HFF-Myc (cell line): ENCODE results near the gene COPB2.

Experiments
- DNase-seq: peaks from one replicate; pipeline ENCODE4 v3.0.0-alpha.2; 2011; ENCODE audit warnings: low read depth; ENCODE audit errors: extremely low read depth
- H3K4me3 ChIP-seq: replicated peaks from 2 replicates; pipeline ENCODE4 v1.5.1; 2011; ENCODE audit warnings: low read depth, mild to moderate bottlenecking, control low read depth, low read length
- CTCF ChIP-seq: IDR thresholded peaks from 2 replicates; pipeline ENCODE4 v1.5.1; 2012; ENCODE audit warnings: mild to moderate bottlenecking, low read depth, low read length, control low read depth; ENCODE audit errors: missing control alignments

Gene COPB2

GRCh38 chr3:139318826-139319225, 70.6 kb downstream of the COPB2 start:
- DNase-seq = no peak
- no peak for TF ChIP-seq CTCF
- H3K4me3 ChIP-seq = no peak overlapping the region

DNA sequence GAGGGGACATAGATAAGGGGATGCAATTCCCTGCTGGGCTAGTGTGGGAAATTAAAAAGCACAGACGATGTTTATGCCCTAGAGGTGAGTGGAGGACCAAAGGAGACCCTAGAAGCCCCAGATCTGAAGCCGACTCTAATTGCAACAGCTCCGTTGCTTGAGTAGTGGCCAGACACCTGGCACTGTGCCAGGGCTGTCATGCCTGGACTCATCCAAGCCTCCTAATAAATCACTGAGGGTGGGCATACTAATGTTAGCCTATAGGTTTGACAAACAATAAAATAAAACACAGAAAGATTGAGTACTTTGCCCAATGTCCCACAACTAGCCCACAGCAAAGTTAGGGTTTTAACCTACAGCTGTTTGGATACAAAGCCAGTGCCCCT, 71.0 kb downstream of the COPB2 start:
- no peak for DNase-seq
- no peak overlapping the region for H3K4me3 ChIP-seq
- TF ChIP-seq CTCF = no peak

- no peak for TF ChIP-seq CTCF
Measured at GRCh38 chr3:139317660-139318430, 71.6 kb downstream of the COPB2 start.

DNA sequence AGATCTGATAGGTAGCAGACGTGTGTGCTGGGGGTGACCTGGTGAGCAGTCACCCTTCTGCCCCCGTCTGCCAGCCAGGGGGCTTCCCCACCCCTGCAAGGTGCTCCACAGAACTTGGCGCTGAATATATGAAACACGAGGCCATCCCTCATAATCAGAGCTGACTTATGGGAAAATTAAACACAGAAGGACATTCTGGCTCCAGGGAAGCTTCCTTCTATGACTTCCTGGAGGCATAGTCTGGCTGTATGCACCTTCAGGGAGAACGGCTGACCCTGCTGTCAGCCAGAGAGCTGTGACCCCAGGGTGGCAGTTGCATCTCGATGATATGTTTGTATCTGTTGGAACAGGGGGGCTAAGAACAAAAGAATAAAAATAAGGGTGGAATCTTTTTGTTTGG, 72.2 kb downstream of the COPB2 start:
- TF ChIP-seq CTCF = no peak
- no peak for DNase-seq
- no peak overlapping the region for H3K4me3 ChIP-seq

More at GRCh38 chr3:139317660-139318430, 71.6 kb downstream of the COPB2 start:
- no peak for DNase-seq
- H3K4me3 ChIP-seq = no peak overlapping the region

DNA sequence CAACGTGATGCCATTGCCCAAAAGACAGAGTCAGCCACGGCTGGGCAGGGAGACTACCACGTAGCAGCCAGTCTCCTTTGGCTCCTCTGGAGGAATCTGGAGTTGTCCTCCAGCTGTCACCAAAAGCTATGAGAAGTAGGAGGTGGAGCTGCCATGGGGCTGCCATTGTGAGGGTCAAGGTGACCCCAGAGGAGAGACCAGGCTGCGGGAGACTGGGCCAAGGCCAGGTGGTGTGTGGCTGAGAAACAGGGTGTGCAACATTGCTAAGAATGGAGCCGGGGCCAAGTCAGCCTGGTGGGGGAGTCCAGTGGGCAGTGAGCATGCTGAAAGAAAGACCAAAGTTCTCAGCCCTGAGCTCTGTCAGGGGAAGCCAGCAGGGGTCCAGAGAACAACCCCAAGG, 75.5 kb downstream of the COPB2 start:
- no peak for TF ChIP-seq CTCF
- H3K4me3 ChIP-seq = no peak overlapping the region

DNA sequence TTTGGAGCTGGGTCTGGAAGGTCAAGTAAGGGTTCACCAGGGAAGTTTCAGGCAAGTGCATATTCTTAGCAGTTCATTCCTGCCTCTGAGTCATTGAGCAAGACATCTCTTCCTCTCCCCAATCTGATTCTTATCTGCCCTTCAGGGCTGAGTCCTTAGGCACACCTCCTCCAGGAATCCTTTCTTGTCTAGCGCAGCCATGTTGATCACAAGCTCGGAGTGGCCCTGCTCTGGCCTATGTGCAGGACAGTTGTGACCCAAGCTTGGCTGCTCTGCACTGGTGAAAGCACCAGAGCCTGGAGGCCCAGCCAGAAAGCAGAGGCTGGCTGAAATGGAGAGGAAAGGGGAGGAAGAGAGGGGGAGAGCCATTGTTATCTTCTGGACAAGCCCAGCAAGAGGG, 76.5 kb downstream of the COPB2 start:
- H3K4me3 ChIP-seq = no peak overlapping the region
- no peak for DNase-seq
- no peak for TF ChIP-seq CTCF

More for the DNA sequence above, 75.5 kb downstream of the COPB2 start:
- no peak for DNase-seq

- DNase-seq = no peak
- no peak for TF ChIP-seq CTCF
- H3K4me3 ChIP-seq = no peak overlapping the region
Measured at GRCh38 chr3:139312416-139312815, 77.0 kb downstream of the COPB2 start.
